ENCODE measurements around the gene GRHL1. TPM values are rescaled to one million over a fixed set of nuclear protein-coding genes. Genes with fewer than 3 reads are reported as not detected.

GRHL1 gene
- total RNA-seq, 4 donors from 2014 or later: 0.24 to 2.8 (median 1.4) TPM

- no peak overlapping the region for H3K27ac ChIP-seq
- intact Hi-C loops (cut with DNase I; ENCODE audit: low total_unique reads): no loop called here
- no peaks in the 10 kb centered on the region for H3K9me3 ChIP-seq
- no peak for DNase-seq
- no peaks in the 10 kb centered on the region for H3K36me3 ChIP-seq
- no peaks in the 10 kb centered on the region for H3K4me1 ChIP-seq
- no peak overlapping the region for H3K4me3 ChIP-seq
- no peak for TF ChIP-seq CTCF (IDR thresholded peaks at IDR 0.05)
- no peak for TF ChIP-seq POLR2A (IDR thresholded peaks at IDR 0.05)
- no peaks in the 10 kb centered on the region for H3K27me3 ChIP-seq
These were observed 15.1 kb downstream of the GRHL1 start for GRCh38 chr2:9966491-9967022.

- intact Hi-C loops (cut with DNase I; ENCODE audit: low total_unique reads): no loop called here
- Histone ChIP-seq H3K4me1 (no peaks in the 10 kb centered on the region), H3K9me3 (no peaks in the 10 kb centered on the region), H3K27me3 (no peaks in the 10 kb centered on the region), H3K4me3 (no peak overlapping the region), H3K27ac (no peak overlapping the region), H3K36me3 (no peaks in the 10 kb centered on the region)
- no peak for DNase-seq
- no peak for TF ChIP-seq CTCF (IDR thresholded peaks at IDR 0.05)
These were observed 15.7 kb downstream of the GRHL1 start for GRCh38 chr2:9967053-9967775.

GRCh38 chr2:9968553-9969497 lies 17.3 kb downstream of the GRHL1 start:
- Histone ChIP-seq H3K36me3 (no peaks in the 10 kb centered on the region), H3K27me3 (no peaks in the 10 kb centered on the region), H3K4me1 (no peaks in the 10 kb centered on the region), H3K27ac (no peak overlapping the region), H3K4me3 (no peak overlapping the region), H3K9me3 (no peaks in the 10 kb centered on the region)
- TF ChIP-seq POLR2A (IDR thresholded peaks at IDR 0.05) (no peak), CTCF (IDR thresholded peaks at IDR 0.05) (no peak)
- intact Hi-C loops (cut with DNase I; ENCODE audit: low total_unique reads): no loop called here
- DNase-seq: no peak

GRCh38 chr2:9970200-9971044 lies 18.9 kb downstream of the GRHL1 start:
- H3K9me3 ChIP-seq: no peaks in the 10 kb centered on the region
- TF ChIP-seq CTCF (IDR thresholded peaks at IDR 0.05): no peak
- no peak for TF ChIP-seq POLR2A (IDR thresholded peaks at IDR 0.05)
- no peak for DNase-seq
- H3K27ac ChIP-seq: no peak overlapping the region
- H3K4me3 ChIP-seq: no peak overlapping the region
- H3K36me3 ChIP-seq: no peaks in the 10 kb centered on the region
- H3K4me1 ChIP-seq: no peaks in the 10 kb centered on the region
- H3K27me3 ChIP-seq: no peaks in the 10 kb centered on the region
- intact Hi-C loops (cut with DNase I; ENCODE audit: low total_unique reads): no loop called here
